ENCODE measurements around the gene SBNO1.
"Not testable (repeated sequence)": the region's sequence is repeated elsewhere in the genome, so short reads cannot be mapped to it uniquely, and the experiment has no call there.

SBNO1 gene

DNA sequence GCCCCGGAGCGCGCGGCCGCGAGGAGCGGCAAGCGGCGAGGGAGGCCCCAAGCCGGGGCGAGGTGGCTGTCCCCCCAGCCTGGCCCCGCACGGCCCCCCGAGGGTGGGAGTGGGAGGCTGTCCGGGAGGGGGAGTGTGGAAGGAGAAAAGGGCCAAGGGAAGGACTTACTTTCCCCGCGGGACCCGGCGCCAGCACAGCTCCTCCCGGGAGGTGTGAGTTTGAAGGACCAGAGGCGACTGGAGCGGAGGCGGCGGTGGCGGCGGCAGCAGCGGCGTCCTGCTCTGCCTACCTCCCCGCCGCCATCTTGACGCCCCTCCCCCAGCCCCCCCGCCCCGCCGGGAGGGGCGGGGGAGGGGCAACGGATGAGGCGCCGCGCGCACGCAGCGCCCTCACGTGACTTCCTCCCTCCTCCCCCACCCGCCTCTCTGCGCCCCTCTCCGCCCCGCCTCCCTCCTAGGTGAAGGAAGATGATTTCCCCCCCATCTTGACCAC lies at the start of gene SBNO1:
Gene SBNO1 (minus strand): TSS at position 316 of the 493 bp plus-strand sequence. CDS start 14,406 bp downstream, outside the sequence.
- no peak for DNase-seq (ENCODE audit: low spot score)

DNA sequence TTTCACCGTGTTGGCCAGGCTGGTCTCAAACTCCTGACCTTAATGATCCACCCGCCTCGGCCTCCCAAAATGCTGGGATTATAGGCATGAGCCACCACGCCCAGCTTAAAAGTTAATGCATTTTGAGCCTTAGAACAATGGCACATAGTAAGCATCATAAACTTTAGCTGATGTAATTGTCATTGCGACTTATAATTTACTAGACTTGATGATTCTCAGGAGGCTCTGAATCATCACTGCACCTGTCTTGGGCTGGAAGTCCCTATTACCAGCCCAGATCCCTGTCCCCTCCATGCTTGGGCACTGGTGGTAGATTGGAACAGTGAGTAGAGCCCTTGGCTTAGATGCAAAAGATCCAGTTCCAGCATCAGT lies 45.4 kb upstream of the SBNO1 start:
- no peak for DNase-seq (ENCODE audit: low spot score)

DNA sequence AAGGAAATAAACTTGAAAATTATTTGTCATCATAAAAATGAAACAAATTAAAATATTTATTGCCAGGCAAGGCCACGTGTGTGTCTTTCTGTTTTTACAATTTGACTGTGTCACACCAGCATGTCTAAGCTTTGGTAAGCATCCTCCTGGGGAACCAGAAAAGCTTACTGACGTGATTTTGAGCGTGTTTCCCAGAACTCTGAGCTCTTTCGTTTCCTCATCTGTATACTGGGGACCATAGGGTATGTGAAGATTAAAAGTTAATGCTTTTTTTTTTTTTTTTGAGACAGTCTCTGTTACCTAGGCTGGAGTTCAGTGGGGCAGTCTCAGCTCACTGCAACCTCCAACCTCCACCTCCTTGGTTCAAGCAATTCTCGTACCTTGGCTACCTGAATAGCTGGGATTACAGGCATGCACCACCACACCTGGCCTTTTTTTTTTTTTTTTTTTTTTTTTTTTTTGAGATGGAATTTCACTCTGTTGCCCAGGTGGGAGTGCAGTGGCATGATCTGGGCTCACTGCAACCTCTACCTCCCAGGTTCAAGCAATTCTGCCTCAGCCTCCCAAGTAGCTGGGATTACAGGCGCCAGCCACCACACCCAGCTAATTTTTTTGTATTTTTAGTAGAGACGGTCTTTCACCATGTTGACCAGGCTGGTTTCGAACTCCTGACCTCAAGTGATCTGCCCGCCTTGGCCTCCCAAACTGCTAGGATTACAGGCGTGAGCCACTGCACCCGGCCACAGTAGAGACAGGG lies 44.8 kb upstream of the SBNO1 start:
- DNase-seq (ENCODE audit: low spot score), result not testable (repeated sequence)

DNA sequence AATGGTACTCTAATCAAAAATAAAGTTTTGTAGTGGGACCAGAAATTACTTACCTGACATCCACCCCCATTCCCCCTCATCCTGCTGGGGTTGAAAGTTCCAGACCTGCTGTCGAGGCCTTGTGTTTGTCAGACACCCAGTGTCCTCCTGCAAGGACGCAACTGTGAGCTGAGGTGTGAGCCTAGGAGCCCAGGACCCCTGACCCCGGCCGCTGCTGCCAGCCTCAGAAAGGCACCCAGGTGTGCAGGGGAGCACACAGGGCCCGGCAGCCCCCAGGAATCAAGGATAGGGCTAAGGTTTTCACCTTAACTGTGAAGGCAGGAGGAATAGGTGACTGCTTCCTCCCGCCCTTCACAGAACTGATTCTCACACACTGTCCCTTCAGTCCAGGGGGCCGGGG lies 44.0 kb upstream of the SBNO1 start:
- DNase-seq (ENCODE audit: low spot score), result not testable (repeated sequence)

DNA sequence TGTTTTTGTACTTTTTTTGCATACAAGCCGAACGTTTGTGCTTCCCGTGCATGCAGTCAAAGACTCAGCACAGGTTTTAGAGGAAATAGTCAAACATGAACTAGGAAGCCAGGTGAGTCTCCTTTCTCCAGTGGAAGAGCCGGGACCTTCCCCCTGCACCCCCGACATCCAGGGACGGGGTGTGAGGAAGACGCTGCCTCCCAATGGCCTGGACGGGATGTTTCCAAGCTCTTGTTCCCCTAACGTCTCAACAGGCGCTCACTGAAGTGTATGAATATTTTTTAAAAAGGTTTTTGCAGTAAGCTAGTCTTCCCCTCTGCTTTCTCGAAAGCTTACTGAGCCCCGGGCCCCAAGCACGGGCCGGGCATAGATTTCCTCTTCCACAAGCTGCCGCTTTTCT lies 43.3 kb upstream of the SBNO1 start:
- not testable (repeated sequence) for DNase-seq (ENCODE audit: low spot score)

DNA sequence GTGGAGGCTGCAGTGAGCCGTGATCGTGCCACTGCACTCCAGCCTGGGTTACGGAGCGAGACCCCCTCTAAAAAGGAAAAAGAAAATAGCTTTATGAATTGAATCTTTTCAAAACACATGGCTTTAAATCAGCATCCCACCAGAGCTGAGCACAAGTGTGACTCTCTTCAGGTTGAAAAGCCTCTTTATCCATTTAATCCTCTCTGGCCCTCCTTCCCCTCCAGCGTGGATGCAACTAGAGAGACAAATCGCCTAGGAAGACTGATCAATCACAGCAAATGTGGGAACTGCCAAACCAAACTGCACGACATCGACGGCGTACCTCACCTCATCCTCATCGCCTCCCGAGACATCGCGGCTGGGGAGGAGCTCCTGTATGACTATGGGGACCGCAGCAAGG lies 42.6 kb upstream of the SBNO1 start:
- not testable (repeated sequence) for DNase-seq (ENCODE audit: low spot score)

DNA sequence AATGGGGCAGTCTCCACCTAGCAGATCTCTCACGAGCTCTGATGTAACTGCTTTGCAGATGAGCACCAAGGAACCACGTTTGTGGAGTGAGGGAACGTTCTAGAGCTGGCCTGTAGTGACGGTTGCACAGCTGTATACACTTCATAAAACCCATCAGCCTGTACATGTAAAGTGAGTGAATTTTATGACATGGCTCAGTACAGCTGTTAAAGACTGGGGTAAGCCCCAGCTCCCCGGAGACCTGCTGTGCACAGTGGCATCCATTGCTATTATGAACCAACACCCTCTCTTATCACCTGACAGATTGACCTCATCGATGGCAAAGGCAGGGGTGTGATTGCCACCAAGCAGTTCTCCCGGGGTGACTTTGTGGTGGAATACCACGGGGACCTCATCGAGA lies 39.9 kb upstream of the SBNO1 start:
- no peak for DNase-seq (ENCODE audit: low spot score)

DNA sequence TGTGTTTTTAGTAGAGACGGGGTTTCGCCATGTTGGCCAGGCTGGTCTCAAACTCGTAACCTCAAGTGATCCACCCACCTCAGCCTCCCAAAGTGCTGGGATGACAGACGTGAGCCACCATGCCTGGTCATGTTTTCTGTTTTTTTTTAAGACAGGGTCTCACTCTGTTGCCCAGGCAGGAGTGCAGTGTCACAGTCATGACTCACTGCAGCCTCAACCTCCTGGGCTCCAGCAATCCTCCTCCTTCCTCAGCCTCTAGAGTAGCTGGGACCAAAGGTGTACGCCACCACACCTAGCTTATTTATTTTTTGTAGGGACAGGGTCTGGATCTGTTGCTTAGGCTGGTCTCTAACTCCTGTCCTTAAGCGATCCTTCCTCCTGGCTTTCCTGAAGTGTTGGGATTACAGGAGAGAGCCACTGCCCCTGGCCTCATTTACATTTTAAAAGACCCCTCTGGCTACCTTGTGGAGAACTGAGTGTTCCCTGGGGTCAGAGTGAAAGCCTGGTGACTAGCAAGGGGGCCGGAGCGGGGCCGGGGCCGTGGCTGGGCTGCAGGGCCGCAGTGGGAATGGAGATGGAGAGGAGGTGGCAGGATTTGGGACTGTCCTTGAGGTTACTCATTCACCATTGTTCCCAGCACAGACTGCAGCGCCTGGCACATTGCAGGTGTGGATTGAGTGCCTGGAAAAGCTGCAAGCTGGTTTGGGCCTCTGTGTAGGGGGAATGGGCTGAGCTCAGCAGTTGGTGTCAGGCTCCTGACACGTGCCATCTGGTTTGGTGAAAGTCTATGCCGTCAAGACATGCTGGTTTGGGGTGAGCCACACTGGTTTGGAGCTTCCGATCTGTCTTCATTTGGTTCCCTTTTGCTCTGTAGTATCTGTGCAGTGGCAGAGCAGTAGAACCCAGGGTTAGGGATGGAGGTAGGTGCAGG lies 37.4 kb upstream of the SBNO1 start:
- DNase-seq (ENCODE audit: low spot score), result peak; percentile 70

DNA sequence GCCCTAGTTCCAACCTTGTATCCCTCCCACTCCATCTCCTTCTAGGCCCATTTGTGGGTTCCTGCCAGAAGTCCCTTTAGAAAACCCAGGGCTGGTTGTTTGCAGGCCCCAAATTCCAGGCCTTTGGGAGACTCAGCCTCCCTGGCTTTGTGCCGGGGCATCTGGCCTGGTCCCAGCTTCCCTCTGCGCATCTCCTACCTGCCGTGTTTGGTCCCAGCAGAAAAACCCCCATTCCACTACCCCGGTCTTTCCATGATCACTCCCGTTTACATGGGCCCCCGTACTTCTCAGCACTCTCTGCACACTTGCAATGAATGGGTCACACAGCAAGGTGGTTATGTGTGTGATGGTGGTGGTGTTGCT lies 34.6 kb upstream of the SBNO1 start:
- DNase-seq (ENCODE audit: low spot score), result no peak

DNA sequence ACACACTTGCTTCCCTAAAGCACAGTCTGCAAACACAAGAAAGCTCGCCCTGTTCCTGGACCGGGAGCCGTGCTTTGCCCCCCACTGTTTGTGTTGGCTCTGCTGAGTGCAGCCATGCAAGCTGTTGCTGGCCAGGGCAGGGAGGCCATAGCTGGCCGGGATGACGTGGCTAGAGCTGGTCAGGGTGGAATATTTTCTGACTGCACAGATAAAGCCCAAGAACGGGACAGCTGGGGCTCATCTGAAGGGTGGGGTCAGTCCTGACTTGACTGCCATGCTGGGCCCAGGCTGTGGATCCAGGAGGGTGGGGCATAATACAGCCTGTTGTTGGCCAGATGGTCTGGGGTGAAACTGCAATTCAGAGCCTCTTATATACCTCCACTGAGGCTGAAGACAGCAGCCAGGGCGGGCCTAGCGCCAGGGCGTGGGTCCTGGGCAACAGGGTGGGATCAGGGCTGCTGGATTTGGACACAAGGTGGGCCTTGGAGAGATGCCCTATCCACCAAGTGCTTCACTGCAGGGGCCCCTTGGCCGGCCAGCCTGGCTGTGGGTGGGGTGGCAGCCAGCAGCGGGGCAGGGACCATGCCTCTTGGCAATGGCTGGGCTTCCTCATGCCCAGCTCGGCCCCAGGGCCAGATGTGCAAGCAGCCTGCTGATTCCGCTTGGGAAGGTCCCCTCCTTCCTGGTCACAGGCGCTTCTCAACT lies 34.1 kb upstream of the SBNO1 start:
- DNase-seq (ENCODE audit: low spot score), result no peak

DNA sequence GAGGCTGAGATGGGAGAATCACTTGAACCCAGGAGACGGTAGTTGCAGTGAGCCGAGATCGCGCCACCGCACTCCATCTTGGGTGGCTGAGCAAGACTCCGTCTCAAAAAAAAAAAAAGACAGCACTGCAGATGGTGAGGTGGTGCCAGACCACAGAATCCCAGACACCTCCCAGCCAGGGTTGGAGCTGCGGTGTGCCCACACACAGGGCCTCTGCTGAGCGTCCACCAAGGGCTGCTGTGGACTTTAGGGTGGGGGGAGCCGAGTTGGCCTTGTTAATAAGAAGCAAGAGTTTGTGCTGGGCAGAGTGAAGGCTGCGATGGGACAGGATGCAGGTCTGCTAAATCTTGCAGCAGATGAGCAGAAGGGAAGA lies 33.5 kb upstream of the SBNO1 start:
- no peak for DNase-seq (ENCODE audit: low spot score)

DNA sequence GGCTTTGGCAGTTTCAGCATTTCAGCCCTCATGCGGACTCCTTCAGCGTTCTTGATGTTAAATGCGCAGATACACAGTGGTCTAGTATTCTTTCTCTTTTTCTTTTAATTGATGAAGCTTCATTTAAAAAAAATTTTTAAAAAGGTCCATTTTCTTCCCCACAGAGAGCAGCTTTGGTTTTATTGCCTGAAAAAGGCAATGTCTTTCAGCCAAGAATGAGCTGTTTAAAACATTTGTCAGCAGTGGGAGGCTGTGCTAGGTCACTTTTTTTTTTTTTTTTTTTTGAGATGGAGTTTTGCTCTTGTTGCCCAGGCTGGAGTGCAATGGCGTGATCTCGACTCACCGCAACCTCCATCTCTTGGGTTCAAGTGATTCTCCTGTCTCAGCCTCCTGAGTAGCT lies 32.8 kb upstream of the SBNO1 start:
- DNase-seq (ENCODE audit: low spot score), result no peak

DNA sequence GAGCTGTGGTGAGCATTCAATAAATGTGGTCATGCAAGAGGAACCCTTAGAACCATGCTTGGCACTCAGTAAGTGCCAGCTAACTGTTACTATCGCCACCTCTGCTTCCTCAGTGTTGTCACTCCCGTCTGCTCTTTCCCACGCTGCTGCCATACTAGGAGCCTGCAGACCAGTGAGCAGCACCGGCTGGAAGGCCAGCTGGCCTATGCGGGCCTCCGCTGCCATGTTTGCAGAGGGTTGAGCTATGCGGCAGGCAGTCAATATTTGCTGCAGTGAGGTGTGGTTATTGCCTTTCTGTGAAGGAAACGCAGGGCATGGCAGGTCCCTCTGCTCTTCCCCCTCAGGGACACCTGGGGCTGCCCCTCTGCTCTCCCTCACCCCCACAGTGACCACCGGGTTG lies 32.3 kb upstream of the SBNO1 start:
- no peak for DNase-seq (ENCODE audit: low spot score)

DNA sequence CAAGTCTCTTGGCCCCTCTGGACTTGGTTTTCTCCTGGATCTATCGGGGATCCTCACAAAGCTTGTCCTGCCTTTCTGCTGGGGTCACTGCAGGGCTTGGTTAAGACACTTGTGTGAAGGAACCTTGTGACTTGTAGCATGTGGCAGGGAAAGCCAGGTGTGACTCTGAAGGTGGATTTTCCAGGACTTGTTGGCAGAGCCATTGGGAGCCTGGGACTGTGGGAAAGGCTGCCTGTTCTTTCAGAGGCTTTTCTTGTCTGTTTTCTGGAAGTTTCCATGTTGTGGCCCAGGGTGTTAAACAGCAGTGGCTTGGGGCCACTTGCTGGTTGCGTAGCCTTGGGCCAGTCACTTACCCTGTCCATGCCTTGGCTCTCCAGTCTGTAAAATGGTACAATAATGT lies 31.9 kb upstream of the SBNO1 start:
- no peak for DNase-seq (ENCODE audit: low spot score)

DNA sequence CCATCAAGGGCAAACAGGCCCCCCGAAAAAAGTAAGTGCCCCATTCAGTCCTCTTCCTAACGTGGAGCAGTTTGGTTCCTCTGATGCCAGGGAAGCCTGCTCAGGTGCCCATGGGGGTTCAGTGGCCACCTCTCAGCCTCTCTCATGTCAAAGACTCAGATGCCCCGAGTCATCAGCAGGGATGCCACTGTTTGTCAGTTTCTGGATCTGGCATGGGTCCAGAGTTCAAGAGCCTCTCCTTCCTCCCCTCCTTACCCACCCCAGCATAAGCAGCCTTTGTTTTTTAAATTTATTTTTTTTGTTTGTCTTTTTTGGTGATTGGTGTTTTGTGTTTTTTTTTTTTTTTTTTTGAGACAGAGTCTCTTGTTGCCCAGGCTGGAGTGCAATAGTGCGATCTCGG lies 30.6 kb upstream of the SBNO1 start:
- no peak for DNase-seq (ENCODE audit: low spot score)

DNA sequence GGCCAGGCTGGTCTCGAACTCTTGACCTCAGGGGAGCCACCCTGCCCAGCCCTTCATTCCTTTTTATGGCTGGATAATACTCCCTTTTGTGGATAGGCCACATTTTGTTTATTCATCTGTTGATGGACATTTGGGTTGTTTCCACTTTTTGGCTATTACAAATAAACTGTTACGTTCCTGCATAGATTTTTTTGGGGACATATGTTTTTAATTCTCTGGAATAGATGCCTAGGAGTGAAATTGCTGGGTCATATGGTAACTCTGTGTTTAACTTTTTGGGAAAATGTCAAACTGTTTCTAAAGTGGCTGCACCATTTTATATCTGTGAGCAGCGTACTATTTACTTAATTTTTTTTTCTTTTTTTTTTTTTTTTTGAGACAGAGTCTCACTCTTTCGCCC lies 29.1 kb upstream of the SBNO1 start:
- no peak for DNase-seq (ENCODE audit: low spot score)

DNA sequence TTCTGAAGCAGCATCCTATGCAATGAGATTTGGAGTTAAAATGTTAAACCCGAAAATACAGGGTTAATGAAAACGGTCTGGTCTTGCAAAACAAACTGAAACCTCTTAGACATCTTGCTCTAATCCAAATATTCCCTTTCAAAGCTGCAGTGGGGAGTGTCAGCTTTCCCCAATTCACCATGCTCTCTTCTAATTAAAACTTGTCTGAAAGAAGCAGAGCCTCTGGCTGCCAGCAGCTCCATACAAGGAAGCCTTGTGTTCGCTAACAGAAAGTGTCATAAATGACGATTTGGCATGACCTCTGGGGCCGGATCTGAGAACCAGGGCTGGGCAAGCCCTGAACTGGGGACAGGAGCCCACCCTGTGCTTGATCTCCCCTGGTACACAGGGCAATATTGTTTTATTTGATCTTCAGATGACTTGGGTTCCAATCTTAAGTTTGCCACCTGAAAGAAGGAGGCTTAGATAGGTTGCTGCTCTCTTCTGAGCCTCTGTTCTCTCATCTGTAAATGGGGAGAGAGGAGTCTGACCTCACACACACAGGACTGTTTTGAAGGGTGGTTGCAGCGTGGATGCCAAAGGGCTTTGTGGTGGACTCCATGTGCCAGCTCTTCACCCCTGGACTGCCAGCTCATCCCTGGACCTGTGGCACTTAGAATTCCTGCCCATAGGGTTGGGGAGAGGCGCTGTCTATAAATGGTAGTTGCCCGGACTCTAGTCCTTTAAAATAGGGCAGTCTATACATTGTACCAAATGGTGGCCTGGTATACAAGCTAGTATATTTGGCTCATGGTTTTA lies 27.1 kb upstream of the SBNO1 start:
- DNase-seq (ENCODE audit: low spot score), result no peak

DNA sequence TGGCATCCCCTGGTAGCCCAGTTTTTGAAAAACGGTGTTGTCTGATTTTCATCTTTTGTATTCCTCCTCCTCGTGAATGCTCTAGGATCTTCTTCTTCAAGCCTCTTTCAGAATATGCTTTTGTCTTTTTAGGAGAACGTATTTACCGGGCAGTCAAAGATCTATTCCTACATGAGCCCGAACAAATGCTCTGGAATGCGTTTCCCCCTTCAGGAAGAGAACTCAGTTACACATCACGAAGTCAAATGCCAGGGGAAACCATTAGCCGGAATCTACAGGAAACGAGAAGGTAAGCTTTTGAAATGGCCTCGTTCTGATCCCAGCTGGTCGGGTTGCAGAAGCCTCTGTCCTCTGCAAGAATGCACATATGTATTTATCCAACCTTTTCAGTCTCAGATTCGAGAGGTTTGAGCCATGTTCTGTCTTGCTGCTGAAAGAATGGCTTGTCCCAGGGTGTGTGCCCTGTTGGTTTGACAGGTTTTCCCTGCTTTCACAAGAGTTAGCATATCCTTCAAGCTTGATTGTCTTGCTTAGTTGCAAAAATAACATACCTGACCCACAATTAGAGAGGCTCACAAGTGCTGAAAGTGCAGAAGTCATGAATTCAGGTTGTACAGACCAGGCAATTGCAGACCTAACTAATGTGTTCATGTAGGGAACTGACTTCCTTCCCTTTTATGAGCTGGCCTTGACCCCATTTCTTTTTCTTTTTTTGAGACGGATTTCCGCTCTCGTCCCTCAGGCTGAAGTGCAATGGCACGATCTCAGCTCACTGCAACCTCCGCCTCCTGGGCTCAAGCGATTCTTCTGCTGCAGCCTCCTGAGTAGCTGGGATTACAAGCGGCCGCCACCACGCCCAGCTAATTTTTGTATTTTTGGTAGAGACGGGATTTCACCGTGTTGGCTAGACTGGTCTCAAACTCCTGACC lies 26.1 kb upstream of the SBNO1 start:
- no peak for DNase-seq (ENCODE audit: low spot score)

DNA sequence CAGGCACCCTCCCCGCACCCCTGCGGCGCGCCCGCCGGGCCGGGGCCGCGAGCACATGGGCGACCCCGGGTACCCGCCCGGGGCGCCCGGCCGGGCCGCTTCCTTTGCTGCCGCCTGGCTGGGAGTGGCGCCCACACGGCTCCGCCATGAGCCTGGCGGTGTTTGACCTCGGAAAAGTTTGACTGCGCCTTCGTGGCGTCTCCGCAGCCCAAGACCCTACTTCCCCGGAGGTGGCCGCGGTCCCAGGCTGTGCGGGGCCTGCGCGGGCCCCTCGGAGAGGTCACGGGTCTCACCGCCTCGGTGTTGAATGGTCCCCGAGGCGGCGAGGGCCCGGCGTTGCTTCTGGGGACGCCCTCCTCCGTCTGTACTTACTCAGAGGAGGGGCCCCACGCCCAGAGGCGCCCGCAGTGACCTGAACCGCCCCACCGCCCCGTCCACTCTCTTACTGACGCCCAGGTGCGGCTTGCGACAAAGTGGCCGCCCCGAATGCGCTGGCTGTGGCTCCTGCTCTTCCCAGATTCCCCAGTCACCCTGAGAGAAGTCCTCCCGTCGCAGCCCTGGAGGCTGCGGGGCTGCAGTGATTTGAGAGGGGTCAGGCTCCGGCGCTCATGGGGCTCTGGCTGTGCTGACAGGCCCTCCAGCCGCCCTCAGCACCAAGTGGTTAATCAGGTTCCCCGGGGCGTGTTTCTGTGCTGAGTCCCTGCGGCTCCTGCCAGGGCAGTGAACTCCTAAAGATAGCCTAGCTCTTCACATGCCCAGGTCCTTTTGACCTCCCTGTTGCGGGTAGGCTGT lies 25.1 kb upstream of the SBNO1 start:
- DNase-seq (ENCODE audit: low spot score), result peak; percentile 74

Measured in ecto neural progenitor cell (in vitro differentiated cells).